NCI-H146 treated with DMSO at 0.1 percent for 48 hours (cell line): ENCODE results near the gene FHIT.

Experiments used
- DNase-seq: peaks from one replicate; lab custom pipeline; 2025; ENCODE audit not compliant: unreplicated experiment; lab: John Stamatoyannopoulos, UW

FHIT gene

GRCh38 chr3:60147249-60147950, 1103.9 kb downstream of the FHIT start:
- no peak for DNase-seq

DNA sequence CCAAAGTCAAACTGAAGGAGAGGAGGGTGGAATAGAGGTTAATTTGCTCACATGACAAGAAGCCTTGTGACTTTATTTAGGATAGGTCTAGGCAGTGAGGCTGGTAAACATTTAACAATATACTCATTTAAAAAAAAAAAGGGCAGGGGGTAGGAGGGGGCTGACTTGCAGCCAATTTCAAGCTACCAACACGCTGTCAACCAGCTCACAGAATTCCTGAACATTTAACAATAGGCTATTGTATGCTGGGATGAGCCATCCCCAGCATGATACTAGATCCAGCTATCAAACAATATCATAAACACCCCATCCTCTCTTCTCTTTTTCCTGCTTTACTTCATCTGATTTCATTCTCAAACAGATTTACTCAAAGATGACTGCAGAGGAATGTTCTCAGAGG, 1105.1 kb downstream of the FHIT start:
- DNase-seq: no peak

- no peak for DNase-seq
These were observed 1107.2 kb downstream of the FHIT start for GRCh38 chr3:60144071-60144470.

DNA sequence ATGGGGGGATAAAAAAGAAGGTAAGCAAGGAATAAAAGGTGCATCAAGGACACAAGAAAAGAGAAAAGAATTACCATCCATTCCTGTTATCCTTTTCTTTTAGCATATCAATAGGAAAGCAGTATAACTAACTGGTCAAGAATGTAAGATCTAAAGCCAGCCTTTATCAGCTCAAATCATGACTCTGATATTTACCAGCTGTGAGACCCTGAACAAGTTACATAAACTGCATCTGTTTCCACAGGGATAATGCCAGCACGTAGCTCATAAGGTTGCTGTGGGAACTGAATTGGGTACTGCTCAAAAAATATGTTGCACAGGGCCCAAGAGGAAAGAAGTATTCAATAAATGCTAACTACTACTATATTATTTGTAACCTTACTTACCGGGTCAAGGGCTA, 1109.2 kb downstream of the FHIT start:
- DNase-seq: no peak

GRCh38 chr3:60140160-60140559, 1111.1 kb downstream of the FHIT start:
- no peak for DNase-seq

DNA sequence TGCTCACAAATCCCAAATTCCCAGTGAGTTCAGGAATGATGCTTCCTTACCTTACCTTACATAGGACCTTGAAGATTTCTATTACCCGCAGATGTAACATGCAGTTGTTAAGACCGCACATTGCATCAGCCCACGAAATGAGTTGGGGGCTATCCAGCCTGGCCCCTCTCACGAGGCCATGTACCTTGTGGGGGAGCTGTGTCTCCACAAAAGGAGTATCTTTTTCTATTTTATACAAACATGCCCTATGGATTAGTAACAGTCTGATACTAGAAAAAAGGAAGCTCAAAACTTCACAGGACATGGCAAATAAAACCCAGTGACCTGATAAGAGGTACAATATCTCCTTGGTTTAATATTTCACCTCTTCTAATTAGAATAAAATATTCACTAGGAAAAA, 1114.7 kb downstream of the FHIT start:
- no peak for DNase-seq

GRCh38 chr3:60135474-60135873, 1115.8 kb downstream of the FHIT start:
- DNase-seq: no peak

DNA sequence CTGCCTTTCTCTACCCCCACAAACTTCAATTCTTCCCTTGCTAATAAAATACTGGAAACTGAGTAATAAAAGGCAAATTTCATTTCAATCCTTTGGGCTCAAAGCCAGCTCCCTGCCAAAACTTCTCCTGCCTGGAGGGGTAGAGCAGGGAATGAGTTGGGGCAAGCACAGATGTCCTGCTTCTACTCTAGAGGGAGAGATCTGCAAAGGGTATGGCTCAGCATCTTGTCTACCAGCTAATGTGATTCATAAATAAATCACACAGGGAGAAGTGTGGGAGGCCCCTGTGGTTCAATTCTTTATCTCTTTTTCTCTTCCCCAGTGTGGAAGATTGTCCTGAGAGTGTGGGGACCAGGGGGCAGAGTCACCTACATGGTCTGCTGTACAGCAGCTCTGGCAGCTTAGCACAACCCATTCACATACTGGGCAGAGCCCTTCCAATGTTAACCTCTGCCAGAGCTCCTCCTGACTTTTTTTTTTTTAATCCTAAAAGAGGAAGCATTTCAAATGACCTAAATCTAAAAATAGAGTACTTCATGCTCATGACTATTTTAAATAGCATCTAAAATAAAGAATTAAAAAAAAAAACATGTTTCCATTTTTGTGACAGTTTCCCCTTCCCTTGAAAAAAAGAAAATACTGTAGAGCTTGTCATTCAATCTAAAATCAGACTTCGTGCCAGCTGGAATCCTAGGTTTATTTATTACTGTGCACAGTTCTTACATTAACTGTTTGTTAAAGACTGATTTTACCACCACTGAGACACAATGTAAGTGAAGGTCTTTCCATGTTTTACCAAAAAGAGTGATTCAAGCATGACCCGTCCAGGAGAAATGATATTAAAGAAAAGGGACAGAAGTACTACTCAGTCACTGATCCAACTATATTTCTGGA, 1117.7 kb downstream of the FHIT start:
- DNase-seq: no peak

DNA sequence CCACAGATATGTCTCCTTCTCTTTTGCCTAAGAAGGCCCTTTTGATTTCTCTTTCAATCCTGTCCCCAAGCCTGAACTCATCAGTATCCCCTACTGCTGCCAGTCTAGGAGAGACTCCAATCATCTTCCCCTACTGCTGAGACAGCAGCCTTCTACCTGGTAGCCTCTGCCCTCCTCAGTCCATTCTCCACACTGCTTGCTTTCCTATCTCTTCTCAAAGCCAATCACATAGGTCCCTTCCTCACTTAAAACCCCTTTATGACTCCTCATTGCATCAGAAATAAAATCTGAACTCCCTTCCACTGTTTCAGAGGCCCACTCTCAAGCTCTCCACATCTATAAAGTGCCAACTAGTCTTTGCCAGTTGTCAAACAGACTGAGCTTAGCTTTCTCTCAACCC, 1119.6 kb downstream of the FHIT start:
- DNase-seq: no peak

DNA sequence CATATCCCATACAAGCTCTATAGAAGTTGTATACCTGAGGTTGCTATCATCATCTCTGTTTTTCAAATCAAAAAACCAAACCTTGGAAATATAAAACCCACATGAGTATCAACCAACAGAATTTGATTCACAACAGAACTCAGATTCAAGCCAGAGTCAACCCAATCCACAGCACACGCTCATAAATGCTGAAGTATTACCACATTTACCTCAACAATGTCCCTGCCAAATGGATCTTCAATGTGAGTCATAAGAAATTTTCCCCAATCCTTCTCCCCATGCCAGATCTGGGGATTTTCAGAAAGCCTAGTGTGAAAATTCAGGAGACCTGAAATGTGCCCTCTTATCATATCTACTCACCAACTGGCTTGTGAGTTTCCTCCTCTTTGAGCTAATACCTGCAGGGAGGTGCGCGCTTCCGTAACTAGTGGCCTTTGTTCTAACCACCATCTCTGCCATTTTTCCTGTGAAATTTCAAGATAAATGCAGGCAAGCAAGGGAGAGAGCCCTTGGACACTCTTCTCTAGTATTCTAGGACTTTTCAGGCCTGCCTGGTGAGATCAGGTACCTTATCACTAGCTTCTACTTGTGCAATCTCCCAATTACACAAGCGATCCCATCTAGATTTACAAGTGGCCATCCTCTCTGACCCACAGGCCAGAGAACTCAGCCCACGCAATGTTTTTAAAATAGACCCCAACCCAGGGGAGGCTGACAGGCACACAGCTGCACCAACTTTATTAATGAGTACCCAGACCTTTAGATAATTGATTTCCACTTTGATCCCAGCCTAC, 1124.5 kb downstream of the FHIT start:
- no peak for DNase-seq

DNA sequence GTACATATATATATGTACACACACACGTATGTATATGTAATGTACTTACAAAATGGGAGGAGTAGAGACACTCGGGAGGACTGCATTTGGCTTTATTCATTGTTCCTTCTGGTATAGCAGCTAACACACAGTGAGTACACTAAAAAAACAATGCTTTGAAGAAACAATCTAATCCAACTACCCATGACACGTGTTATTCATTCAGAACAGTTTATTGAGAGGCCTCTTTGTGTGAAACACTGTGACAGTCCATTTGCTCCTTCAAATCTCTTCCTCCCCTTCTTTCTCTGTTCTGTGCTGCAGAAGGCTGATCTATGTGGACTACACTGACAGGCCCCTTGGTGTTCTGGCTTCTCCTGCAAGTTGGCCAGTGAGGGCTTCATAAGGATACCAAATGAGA, 1125.6 kb downstream of the FHIT start:
- no peak for DNase-seq

DNA sequence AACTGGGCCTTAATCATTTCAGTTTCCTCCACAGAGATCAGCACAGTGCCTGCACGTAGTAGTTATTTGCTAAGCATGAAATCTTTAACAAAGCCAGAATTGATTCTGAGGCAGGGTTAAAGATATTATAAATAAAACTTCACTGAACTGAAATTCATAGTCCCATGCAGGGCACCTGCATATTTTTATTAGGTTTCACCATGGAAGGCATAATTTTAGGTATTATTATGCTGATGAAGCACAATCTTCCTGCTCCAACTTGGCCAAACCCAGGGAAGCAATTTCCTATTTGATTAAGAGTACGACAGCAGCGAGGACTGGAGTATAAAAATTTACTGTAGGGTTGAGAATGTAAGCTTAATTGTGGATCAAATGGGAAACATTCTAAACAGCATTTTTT, 1131.0 kb downstream of the FHIT start:
- no peak for DNase-seq

GRCh38 chr3:60114191-60114590, 1137.1 kb downstream of the FHIT start:
- DNase-seq: no peak

- no peak for DNase-seq
These were observed 1144.0 kb downstream of the FHIT start for GRCh38 chr3:60107275-60107674.

- no peak for DNase-seq
These were observed 1149.1 kb downstream of the FHIT start for GRCh38 chr3:60102154-60102553.

- DNase-seq: no peak
These were observed 1149.6 kb downstream of the FHIT start for GRCh38 chr3:60101621-60102020.

DNA sequence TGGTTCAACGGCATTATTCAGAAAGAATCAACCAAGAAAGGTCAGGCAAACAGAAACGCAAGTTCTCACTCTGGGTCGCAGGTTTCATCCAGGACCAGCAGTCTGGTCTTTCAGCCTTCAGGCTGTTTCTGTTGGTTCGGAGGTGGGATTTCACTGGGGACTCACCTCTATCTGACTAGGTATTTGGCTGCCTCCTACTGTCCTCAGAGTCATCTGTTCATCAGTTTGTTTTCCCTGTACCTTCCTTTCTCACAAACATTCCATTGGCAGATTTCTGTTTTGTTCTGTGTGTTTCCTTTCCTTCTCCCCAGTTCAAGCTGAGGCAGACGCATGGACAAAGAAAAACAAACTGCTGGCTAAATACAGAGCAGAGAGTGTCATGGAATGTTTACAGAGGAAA, 1154.8 kb downstream of the FHIT start:
- no peak for DNase-seq

DNA sequence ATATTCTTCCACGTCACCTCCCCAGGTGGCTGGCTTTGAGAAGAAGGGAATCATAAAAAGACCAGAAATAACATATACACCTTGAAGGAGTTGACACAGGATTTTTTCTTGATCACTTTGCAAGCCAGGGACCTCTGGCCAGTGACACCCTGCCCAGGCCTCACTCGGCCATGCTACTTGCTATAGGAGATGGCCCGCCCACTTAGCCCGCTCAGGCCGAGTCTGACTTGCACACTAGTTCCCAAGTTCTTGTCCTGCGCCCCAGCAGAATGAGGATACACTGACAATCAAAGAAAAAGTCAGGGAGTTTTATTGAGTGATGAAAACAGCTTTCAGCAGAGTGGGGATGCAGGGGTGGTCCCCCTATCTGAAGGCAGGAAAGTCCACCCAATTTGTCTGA, 1155.3 kb downstream of the FHIT start:
- no peak for DNase-seq

GRCh38 chr3:60095516-60095915, 1155.7 kb downstream of the FHIT start:
- DNase-seq: peak; percentile 59

DNA sequence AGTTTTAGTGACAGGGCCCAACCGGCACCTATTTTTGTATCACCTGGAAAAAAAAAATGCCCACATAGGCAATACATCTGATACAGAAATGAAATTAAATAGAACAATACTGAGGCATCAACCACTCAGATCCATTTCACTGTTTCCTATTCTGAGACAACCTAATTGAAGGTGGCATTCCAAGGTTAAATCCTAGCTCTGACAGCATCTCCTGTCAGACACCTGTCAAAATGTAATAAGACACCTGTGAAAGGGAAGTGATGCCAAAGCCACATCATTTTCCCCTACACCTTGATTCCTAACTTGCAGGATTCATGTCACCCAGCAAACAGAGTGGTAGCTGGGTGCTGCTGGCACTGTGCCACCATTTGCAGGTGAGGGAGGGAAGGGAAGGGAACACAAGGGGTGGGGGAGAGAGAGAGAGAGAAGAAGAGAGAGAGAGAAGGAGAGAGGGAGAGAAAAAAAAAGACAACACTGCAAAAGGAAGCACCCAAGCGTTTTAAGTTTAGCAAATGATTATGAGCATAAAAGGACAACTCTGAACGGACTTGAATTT, 1156.8 kb downstream of the FHIT start:
- DNase-seq: peak; percentile 63

DNA sequence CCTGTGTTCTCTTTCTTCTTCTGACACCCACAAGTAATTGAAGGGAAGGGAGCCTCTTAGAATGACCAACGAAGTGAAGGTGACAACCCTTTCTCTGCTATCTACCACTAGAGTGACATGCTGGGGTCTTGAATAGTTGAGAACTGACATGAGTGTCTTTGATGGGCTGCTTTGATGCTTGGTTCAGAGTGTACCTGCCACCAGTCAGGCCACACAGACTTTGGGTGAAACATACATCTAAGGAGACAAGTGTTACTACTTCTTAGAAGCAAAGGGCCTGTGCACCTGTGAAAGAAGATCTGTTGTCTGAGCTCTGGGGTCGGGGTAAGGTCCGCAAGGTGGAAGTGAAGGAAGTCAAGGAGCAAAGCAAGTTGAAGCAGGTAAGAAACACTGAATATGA, 1160.7 kb downstream of the FHIT start:
- DNase-seq: no peak
